Cardiac fibroblast (primary cell): ENCODE data around the gene ASTN2.
"Not testable (repeated sequence)": the region's sequence is repeated elsewhere in the genome, so short reads cannot be mapped to it uniquely, and the experiment has no call there.

Experiments
- DNase-seq, 2 donors: peaks; one replicate each; pipeline versions ENCODE4 v3.0.0 to v3.0.0-alpha.2; 2010; ENCODE audit warnings: low read depth in 2 of 2
- H3K4me3 ChIP-seq, 2 donors: replicated peaks in 1 of 2; 1 replicate in 1 of 2; 2 replicates in 1 of 2; pipeline ENCODE4 v1.5.1; 2011; ENCODE audit warnings: low read depth in 2 of 2, low read length in 2 of 2, mild to moderate bottlenecking in 2 of 2, moderate library complexity in 1 of 2
- CTCF ChIP-seq: IDR thresholded peaks from one replicate; pipeline ENCODE4 v1.5.1; 2011; ENCODE audit warnings: low read depth, mild to moderate bottlenecking, low read length, inconsistent platforms

The ASTN2 gene

DNA sequence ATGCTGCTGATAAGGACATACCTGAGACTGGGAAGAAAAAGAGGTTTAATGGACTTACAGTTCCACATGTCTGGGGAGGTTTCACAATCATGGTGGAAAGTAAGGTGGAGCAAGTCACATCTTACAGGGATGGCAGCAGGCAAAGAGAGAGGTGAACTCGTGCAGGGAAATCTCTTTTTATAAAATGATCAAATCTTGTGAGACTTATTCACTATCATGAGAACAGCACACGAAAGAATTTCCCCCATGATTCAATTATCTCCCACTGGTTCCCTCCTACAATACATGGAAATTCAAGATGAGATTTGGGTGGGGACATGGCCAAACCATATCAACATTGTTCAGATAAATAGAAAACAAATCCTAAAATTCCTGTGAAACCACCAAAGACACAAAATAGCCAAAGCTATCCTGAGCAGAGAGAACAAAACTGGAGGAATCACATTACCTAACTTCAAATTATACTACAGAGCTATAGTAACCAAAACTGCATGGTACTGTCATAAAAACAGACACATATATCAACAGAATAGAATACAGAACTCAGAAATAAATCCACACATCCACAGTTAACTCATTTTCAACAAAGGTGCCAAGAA, 958.3 kb downstream of the ASTN2 start:
- no peak for DNase-seq
- TF ChIP-seq CTCF = no peak
- H3K4me3 ChIP-seq = no peak overlapping the region

DNA sequence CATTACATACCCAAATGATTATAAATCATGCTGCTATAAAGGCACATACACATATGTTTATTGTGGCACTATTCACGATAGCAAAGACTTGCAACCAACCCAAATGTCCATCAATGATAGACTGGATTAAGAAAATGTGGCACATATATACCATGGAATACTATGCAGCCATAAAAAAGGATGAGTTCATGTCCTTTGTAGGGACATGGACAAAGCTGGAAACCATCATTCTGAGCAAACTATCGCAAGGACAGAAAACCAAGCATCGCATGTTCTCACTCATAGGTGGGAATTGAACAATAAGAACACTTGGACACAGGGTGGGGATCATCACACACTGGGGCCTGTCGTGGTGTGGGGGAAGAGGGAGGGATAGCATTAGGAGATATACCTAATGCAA, 960.3 kb downstream of the ASTN2 start:
- not testable (repeated sequence) for H3K4me3 ChIP-seq, DNase-seq

DNA sequence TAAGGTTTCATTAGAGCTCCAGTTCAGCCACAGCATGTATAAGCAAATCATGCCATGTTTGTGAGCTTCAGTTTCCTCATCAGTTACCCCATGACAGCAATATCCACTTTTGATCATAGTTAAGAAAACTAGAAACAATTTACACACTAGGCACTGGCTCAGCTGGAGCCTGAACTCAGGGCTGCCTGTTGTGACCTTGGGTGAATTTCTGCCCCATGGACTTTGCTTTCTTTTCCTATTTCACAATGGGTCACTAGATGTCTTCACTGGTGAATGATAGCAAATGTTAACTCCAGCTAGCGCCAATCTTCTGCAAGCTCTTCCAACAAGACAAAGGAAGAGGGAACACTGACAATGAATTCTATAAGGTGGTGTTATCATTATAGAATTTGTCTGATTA, 961.1 kb downstream of the ASTN2 start:
- TF ChIP-seq CTCF = no peak
- no peak overlapping the region for H3K4me3 ChIP-seq
- DNase-seq = no peak

DNA sequence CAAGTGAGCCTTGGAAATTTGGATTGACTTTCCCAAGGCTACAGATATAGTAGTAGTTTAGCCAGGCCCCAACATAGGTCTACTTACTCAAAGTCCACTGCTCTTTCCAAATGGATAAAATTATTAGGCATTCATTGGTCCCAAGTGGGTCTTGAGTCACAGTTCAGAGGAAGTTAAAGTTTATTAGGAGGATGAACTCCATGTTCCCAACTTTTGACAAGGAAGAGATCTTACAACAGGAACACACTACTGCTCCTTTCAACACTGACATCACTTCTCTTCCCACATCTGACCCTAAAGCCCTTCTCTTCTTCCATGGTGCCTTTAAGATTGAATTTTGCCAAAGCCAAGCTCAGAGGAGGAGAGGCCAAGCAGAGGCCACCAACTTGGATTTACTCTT, 962.2 kb downstream of the ASTN2 start:
- peak in 1 of 2 donors; percentile 58 for DNase-seq
- no peak for TF ChIP-seq CTCF
- H3K4me3 ChIP-seq = no peak overlapping the region

GRCh38 chr9:116452227-116452626, 962.6 kb downstream of the ASTN2 start:
- no peak overlapping the region for H3K4me3 ChIP-seq
- no peak for TF ChIP-seq CTCF
- no peak for DNase-seq

- peak in 1 of 2 donors; percentile 9 for DNase-seq
- no peak for TF ChIP-seq CTCF
- H3K4me3 ChIP-seq = no peak overlapping the region
These were observed 963.2 kb downstream of the ASTN2 start for GRCh38 chr9:116451500-116452115.

DNA sequence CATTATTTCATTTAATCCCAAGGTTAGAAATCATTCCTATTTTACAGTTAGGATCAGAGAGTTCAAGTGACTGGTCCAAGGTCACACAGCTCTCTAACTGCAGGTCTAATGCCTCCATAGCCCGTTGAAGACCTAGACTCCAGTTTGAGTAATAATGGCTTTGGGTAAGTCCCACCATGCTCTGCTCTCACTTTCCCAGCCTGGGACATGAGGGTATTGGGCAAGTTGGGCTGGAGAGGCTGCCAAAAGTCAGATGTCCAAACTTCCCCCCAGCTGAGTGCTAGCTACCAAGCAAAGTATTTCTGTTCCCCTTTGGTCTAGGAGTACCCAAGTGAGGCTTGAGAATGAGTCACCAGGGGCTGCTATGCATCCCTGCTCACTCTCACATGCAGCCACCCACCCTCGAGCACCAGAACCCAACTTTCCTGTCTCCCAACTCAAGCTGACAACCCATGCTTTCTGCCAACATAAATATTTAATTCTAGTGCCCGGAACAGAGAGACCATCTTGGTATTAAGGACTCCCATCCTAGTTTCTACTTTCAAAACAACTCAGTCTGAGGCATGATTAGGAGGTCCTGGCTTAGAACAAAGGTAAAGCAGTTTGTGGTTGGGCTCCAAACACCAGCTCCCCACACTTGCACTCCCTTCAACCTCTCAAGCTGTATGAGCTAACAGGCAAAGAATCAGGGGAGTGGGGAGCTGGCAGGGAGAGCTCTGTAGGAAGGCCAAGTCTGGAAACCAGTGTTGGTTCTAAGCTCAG, 964.3 kb downstream of the ASTN2 start:
- TF ChIP-seq CTCF = no peak
- peak; percentile 79 to 92 for DNase-seq
- H3K4me3 ChIP-seq = no peak overlapping the region
